IMR-90 (cell line): ENCODE results near the gene EPN1. TPM values are rescaled to one million over a fixed set of nuclear protein-coding genes. Genes with fewer than 3 reads are reported as not detected.
A peak's percentile ranks its signal among the peaks of the same experiment; 100 is the strongest.

Source experiments
- ATAC-seq: fragments of 200-7000 bp; cut with Tn5 transposase; 2 replicates; pipeline ENCODE4 v1.9.1; 2020; ENCODE audit warnings: low read depth, mild to moderate bottlenecking, moderate library complexity
- BruUV-seq: library from RNA; stranded (reverse); fragments of 400-500 nt; replicated peaks from 2 replicates; lab custom pipeline; 2021; lab: Mats Ljungman, UMichigan
- CTCF ChIA-PET: fragments of 300-600 bp; formaldehyde crosslinking; extraction: SDS; loops from one replicate; lab custom pipeline; 2021; ENCODE audit warnings: antibody characterized with exemption; lab: Yijun Ruan, JAX
- POLR2A ChIA-PET: fragments of 300-600 bp; sonication (Branson Sonifier 250); formaldehyde crosslinking; loops from one replicate; lab custom pipeline; 2022; ENCODE audit warnings: antibody characterized with exemption; ENCODE audit not compliant: unreplicated experiment; lab: Charles Lee
- DNase-seq: peaks from one replicate; pipeline ENCODE4 v3.0.0; 2013
- H2AFZ ChIP-seq: replicated peaks from 2 replicates; pipeline ENCODE3; 2013; ENCODE audit warnings: low read length, mild to moderate bottlenecking; ENCODE audit not compliant: poor library complexity
- H2AK5ac ChIP-seq: 2 replicates; pipeline ENCODE4 v1.6.1; 2013; ENCODE audit warnings: low read depth, low read length, inconsistent platforms
- H2AK9ac ChIP-seq: replicated peaks from 2 replicates; pipeline ENCODE3; 2013; ENCODE audit warnings: mild to moderate bottlenecking, low read depth, low read length, moderate library complexity; ENCODE audit not compliant: poor library complexity
- H2BK120ac ChIP-seq: 2 replicates; pipeline ENCODE4 v1.6.1; 2013; ENCODE audit warnings: low read depth, low read length, inconsistent platforms
- H2BK15ac ChIP-seq: 3 replicates; pipeline ENCODE4 v1.6.1; 2013; ENCODE audit warnings: low read depth, low read length, inconsistent platforms
- H2BK20ac ChIP-seq: 2 replicates; pipeline ENCODE4 v1.6.1; 2013; ENCODE audit warnings: low read depth, mild to moderate bottlenecking, inconsistent platforms, low read length, moderate library complexity
- H2BK5ac ChIP-seq: 2 replicates; pipeline ENCODE4 v1.6.1; 2013; ENCODE audit warnings: mild to moderate bottlenecking, low read depth, low read length, inconsistent platforms; ENCODE audit not compliant: poor library complexity, severe bottlenecking
- H3K14ac ChIP-seq: replicated peaks from 2 replicates; pipeline ENCODE4 v1.6.1; 2013; ENCODE audit warnings: low read depth, low read length, inconsistent platforms
- H3K18ac ChIP-seq: 2 replicates; pipeline ENCODE4 v1.6.1; 2013; ENCODE audit warnings: low read depth, low read length, control low read depth
- H3K23ac ChIP-seq: 2 replicates; pipeline ENCODE4 v1.6.1; 2013; ENCODE audit warnings: low read depth, low read length, inconsistent platforms
- H3K27ac ChIP-seq: 2 replicates; pipeline ENCODE4 v1.5.1; 2013; ENCODE audit warnings: mild to moderate bottlenecking, control low read depth, low read length; ENCODE audit not compliant: insufficient read depth
- H3K27me3 ChIP-seq: 2 replicates; pipeline ENCODE4 v1.6.1; 2013; ENCODE audit warnings: low read length; ENCODE audit not compliant: control insufficient read depth, insufficient read depth
- H3K36me3 ChIP-seq: 2 replicates; pipeline ENCODE4 v1.6.1; 2013; ENCODE audit warnings: low read length, mixed read lengths; ENCODE audit not compliant: control insufficient read depth, insufficient read depth
- H3K4ac ChIP-seq: 2 replicates; pipeline ENCODE4 v1.6.1; 2013; ENCODE audit warnings: low read depth, low read length, inconsistent platforms
- H3K4me1 ChIP-seq: 2 replicates; pipeline ENCODE4 v1.6.1; 2013; ENCODE audit warnings: low read length, mixed read lengths; ENCODE audit not compliant: control insufficient read depth, insufficient read depth
- H3K4me2 ChIP-seq: 2 replicates; pipeline ENCODE4 v1.6.1; 2013; ENCODE audit warnings: low read depth, mild to moderate bottlenecking, control low read depth, low read length, moderate library complexity
- H3K4me3 ChIP-seq: 2 replicates; pipeline ENCODE4 v1.5.1; 2013; ENCODE audit warnings: low read depth, mild to moderate bottlenecking, control low read depth, low read length, moderate library complexity; ENCODE audit not compliant: insufficient read depth
- H3K56ac ChIP-seq: 2 replicates; pipeline ENCODE4 v1.6.1; 2013; ENCODE audit warnings: low read length, inconsistent platforms; ENCODE audit not compliant: insufficient read depth; ENCODE audit errors: extremely low read depth
- H3K79me1 ChIP-seq, 2 experiments: 2 replicates each; pipeline ENCODE4 v1.6.1; 2013; ENCODE audit warnings: low read length in 2 of 2, inconsistent platforms in 1 of 2, low read depth in 1 of 2
- H3K9ac ChIP-seq: 2 replicates; pipeline ENCODE4 v1.6.1; 2013; ENCODE audit warnings: low read depth, low read length, control low read depth
- H3K9me1 ChIP-seq: 2 replicates; pipeline ENCODE4 v1.6.1; 2013; ENCODE audit warnings: low read length, inconsistent platforms; ENCODE audit not compliant: insufficient read depth
- H3K9me3 ChIP-seq: 2 replicates; pipeline ENCODE4 v1.6.1; 2013; ENCODE audit warnings: low read length; ENCODE audit not compliant: control insufficient read depth, insufficient read depth
- H4K20me1 ChIP-seq: 2 replicates; pipeline ENCODE4 v1.6.1; 2013; ENCODE audit warnings: low read length, inconsistent platforms; ENCODE audit not compliant: insufficient read depth
- H4K5ac ChIP-seq: 2 replicates; pipeline ENCODE4 v1.6.1; 2013; ENCODE audit warnings: mild to moderate bottlenecking, low read depth, low read length, control low read depth
- H4K8ac ChIP-seq, 2 experiments: 2 replicates each; pipeline ENCODE4 v1.6.1; 2013; ENCODE audit warnings: low read depth in 2 of 2, low read length in 2 of 2, control low read depth in 1 of 2, inconsistent platforms in 1 of 2
- H4K91ac ChIP-seq: 2 replicates; pipeline ENCODE4 v1.6.1; 2013; ENCODE audit warnings: low read depth, low read length, inconsistent platforms; ENCODE audit not compliant: insufficient read depth
- BHLHE40 ChIP-seq: fragments of 150-350 bp; IDR thresholded peaks from 2 replicates; pipeline ENCODE4 v1.6.1; 2016; ENCODE audit warnings: mild to moderate bottlenecking, low read depth, low read length
- CEBPB ChIP-seq: IDR thresholded peaks from 2 replicates; pipeline ENCODE4 v1.6.1; 2012; ENCODE audit warnings: low read depth, low read length, improper control_type of control experiment
- MAZ ChIP-seq: IDR thresholded peaks from 2 replicates; pipeline ENCODE4 v1.6.1; 2012; ENCODE audit warnings: low read depth, mild to moderate bottlenecking, low read length, improper control_type of control experiment, moderate library complexity, borderline replicate concordance
- MXI1 ChIP-seq: IDR thresholded peaks from 2 replicates; pipeline ENCODE4 v1.6.1; 2012; ENCODE audit warnings: low read depth, mild to moderate bottlenecking, low read length, moderate library complexity, borderline replicate concordance
- NFE2L2 ChIP-seq: fragments of 150-350 bp; IDR thresholded peaks from 2 replicates; pipeline ENCODE4 v1.6.1; 2016; ENCODE audit warnings: low read depth, mild to moderate bottlenecking, low read length
- RFX5 ChIP-seq: IDR thresholded peaks from 2 replicates; pipeline ENCODE4 v1.8.0; 2012; ENCODE audit warnings: low read depth, mild to moderate bottlenecking, low read length, moderate library complexity
- SMC3 ChIP-seq: fragments of 150-350 bp; IDR thresholded peaks from 2 replicates; pipeline ENCODE4 v1.6.1; 2016; ENCODE audit warnings: low read depth, mild to moderate bottlenecking, antibody characterized with exemption, low read length, moderate library complexity
- WGBS, 2 experiments: methylation state at CpG; one replicate each; pipeline versions ENCODE4 v1.1.5 to v1.1.7; 2013; ENCODE audit warnings: missing lambda C conversion rate in 2 of 2; ENCODE audit not compliant: insufficient read length in 1 of 2; ENCODE audit errors: extremely low coverage in 2 of 2; 5-methylcytosine and 5-hydroxymethylcytosine counted together
- dilution Hi-C: fragments of 300-500 bp; cut with HindIII; formaldehyde crosslinking; loops from one replicate; pipeline ENCODE4 v1.14.3; 2018; ENCODE audit warnings: low sequenced_read_pairs; ENCODE audit not compliant: unreplicated experiment
- in situ Hi-C: fragments of 300-500 bp; cut with MboI; formaldehyde crosslinking; loops from 3 replicates; pipeline ENCODE4 v1.14.3; 2019; ENCODE audit warnings: low sequenced_read_pairs, inconsistent platforms, mixed read lengths
- intact Hi-C: fragments of 100-400 bp; cut with micrococcal nuclease; formaldehyde crosslinking; loops from 2 replicates; pipeline ENCODE4 v1.10.0; 2022
- polyA plus RNA-seq, 3 experiments: library from polyadenylated mRNA; depleted of rRNA; stranded (reverse); fragments of >200 nt; gene quantifications; 2 replicates each; pipeline ENCODE4 v1.2.3, GENCODE V29; 2012; ENCODE audit warnings: low replicate concordance in 1 of 3
- total RNA-seq: library from RNA; depleted of rRNA; stranded (reverse); fragments of >200 nt; gene quantifications from 2 replicates; pipeline ENCODE4 v1.2.3, GENCODE V29; 2012
- TF ChIP-seq, protein P1 (sequence below): fragments of 150-350 bp; IDR thresholded peaks from 2 replicates; pipeline ENCODE4 v1.6.1; 2016; ENCODE audit warnings: low read depth, mild to moderate bottlenecking, low read length, moderate library complexity, borderline replicate concordance
- TF ChIP-seq, protein P2 (sequence below): conservative IDR thresholded peaks from 2 replicates; pipeline ENCODE4 v1.5.1; 2012; ENCODE audit warnings: mild to moderate bottlenecking, low read depth, low read length, improper control_type of control experiment

Gene EPN1
- total and polyA plus RNA-seq, 2 of the 4 experiments (the other 2 are of a cell fraction) = 19.0 to 122 TPM

DNA sequence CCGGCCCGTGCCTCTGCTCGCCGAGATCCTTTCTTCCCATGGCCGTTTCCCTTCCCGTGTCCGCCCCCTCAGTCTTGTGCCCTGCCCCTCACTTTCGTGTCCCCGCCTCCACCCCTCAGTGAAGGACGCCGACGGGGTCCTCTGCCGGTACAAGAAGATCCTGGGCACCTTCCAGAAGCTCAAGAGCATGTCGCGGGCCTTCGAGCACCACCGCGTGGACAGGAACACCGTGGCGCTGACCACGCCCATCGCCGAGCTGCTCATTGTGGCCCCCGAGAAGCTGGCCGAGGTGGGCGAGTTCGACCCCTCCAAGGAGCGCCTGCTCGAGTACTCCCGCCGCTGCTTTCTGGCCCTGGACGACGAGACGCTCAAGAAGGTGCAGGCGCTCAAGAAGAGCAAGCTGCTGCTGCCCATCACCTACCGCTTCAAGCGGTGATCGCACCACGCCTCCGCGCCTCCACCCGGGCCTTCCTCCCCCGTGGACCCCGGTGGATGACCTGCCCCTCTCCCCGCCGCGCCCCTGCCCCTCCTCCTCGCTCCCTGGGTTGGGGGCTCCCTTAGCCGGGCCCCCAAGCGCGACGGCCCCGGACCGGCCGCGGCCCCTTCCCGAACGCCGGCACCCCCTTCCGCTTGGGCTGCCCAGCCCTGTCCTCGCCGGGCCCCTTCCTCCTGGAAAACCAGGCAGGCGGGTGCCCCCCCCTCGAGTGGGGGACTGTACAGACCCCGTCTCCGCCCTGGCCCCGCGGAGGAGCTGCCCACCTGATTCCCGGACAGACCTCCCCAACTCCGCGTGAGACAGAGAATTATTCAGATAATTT is 22.5 kb upstream of the EPN1 start (continued):
- TF ChIP-seq MAZ (no peak), SMC3 (no peak)

- peak overlapping the region; percentile 80 for H4K91ac ChIP-seq
- no TSS peak for BruUV-seq
- H3K4me3 ChIP-seq = peak overlapping the region; percentile 71
- ATAC-seq (peak; percentile 57), DNase-seq (peak; percentile 99)
- peak overlapping the region; percentile 62; the same call in 1 of the 2 replicates for H2BK120ac ChIP-seq
- no peaks in the 10 kb centered on the region for H3K27me3 ChIP-seq
- dilution Hi-C loops (no loop called here), in situ Hi-C loops (loop anchor here (25.0 kb wide), 2 partner anchors 1191 to 1516 kb away; partner anchors contain the start of genes CDC42EP5, CNOT3 and LENG9), intact Hi-C loops (loop anchor here (2.0 kb wide), 1 partner anchor 21 kb away; the partner anchor contains the start of gene EPN1)
- peak overlapping the region; percentile 86 for H3K9ac ChIP-seq
- peaks cover 8% of the 10 kb centered on the region for H3K36me3 ChIP-seq
- 1% methylated on average over 37 of the region's 57 CpGs; no CpG with 5 or more reads in 1 of the 2 experiments for WGBS, 2 experiments
- H3K14ac ChIP-seq = peak overlapping the region; percentile 95
- no peak overlapping the region; the same call in 2 of the 3 replicates for H2BK15ac ChIP-seq
- peaks cover under 1 to 14% of the 10 kb centered on the region in 2 experiments; a peak in 2 of 4 replicates for H3K79me1 ChIP-seq
- H3K4me2 ChIP-seq = peak overlapping the region; percentile 35
- POLR2A ChIA-PET = interaction anchor here (0.6 to 1.1 kb wide), 7 partner anchors 10 to 1785 kb away, joined by 3 to 10 read pairs (median 6); no protein-coding TSS in a partner anchor
- H3K4me1 ChIP-seq = peaks cover 14% of the 10 kb centered on the region
- H3K9me3 ChIP-seq = no peaks in the 10 kb centered on the region
- H3K4ac ChIP-seq = peak overlapping the region; percentile 91
- peak overlapping the region; percentile 82 for H2BK5ac ChIP-seq
- peak overlapping the region; percentile 99 for H2AK9ac ChIP-seq
- H3K9me1 ChIP-seq = peaks cover 13% of the 10 kb centered on the region
- H3K56ac ChIP-seq = peak overlapping the region; percentile 97
- peak overlapping the region; percentile 93 to 98 for H4K8ac ChIP-seq
- H2AK5ac ChIP-seq = peak overlapping the region; percentile 53
- H2AFZ ChIP-seq = peak overlapping the region; percentile 98
- peaks cover 43% of the 10 kb centered on the region for H4K20me1 ChIP-seq
- peak overlapping the region; percentile 68; the same call in 1 of the 2 replicates for H3K23ac ChIP-seq
- peak overlapping the region; percentile 40 for H3K18ac ChIP-seq
- H2BK20ac ChIP-seq = no peak overlapping the region
- CTCF ChIA-PET = interaction anchor here (0.6 to 1.1 kb wide), 7 partner anchors 12 to 1518 kb away, joined by 3 to 5 read pairs (median 3); no protein-coding TSS in a partner anchor
- H3K27ac ChIP-seq = peak overlapping the region; percentile 89
- peak overlapping the region; percentile 64 for H4K5ac ChIP-seq
- peak; percentile 42; the same call in 1 of the 2 replicates for TF ChIP-seq BHLHE40
- TF ChIP-seq SMC3 = peak; percentile 85
- TF ChIP-seq, protein P1, sequence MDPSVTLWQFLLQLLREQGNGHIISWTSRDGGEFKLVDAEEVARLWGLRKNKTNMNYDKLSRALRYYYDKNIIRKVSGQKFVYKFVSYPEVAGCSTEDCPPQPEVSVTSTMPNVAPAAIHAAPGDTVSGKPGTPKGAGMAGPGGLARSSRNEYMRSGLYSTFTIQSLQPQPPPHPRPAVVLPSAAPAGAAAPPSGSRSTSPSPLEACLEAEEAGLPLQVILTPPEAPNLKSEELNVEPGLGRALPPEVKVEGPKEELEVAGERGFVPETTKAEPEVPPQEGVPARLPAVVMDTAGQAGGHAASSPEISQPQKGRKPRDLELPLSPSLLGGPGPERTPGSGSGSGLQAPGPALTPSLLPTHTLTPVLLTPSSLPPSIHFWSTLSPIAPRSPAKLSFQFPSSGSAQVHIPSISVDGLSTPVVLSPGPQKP = peak; percentile 70; the same call in 1 of the 2 replicates
- no peak for TF ChIP-seq NFE2L2
- peak; percentile 77; the same call in 1 of the 2 replicates for TF ChIP-seq MXI1
- TF ChIP-seq CEBPB = no peak
- TF ChIP-seq RFX5 = 0 out of 2 replicates have a peak, but pooled peaks have one; percentile 17
- TF ChIP-seq, protein P2, sequence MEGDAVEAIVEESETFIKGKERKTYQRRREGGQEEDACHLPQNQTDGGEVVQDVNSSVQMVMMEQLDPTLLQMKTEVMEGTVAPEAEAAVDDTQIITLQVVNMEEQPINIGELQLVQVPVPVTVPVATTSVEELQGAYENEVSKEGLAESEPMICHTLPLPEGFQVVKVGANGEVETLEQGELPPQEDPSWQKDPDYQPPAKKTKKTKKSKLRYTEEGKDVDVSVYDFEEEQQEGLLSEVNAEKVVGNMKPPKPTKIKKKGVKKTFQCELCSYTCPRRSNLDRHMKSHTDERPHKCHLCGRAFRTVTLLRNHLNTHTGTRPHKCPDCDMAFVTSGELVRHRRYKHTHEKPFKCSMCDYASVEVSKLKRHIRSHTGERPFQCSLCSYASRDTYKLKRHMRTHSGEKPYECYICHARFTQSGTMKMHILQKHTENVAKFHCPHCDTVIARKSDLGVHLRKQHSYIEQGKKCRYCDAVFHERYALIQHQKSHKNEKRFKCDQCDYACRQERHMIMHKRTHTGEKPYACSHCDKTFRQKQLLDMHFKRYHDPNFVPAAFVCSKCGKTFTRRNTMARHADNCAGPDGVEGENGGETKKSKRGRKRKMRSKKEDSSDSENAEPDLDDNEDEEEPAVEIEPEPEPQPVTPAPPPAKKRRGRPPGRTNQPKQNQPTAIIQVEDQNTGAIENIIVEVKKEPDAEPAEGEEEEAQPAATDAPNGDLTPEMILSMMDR = peak; percentile 100
These were observed 21.2 kb upstream of the EPN1 start for GRCh38 chr19:55653651-55654322.
